ENCODE data around the gene DAND5. TPM values are rescaled to one million over a fixed set of nuclear protein-coding genes. Genes with fewer than 3 reads are reported as not detected.

DAND5 gene
- total and polyA plus RNA-seq, 2 of the 13 experiments (the other 11 are each of a cell fraction or from before 2014, with no cell fraction given), result 0.04 TPM; not detected in 1

DNA sequence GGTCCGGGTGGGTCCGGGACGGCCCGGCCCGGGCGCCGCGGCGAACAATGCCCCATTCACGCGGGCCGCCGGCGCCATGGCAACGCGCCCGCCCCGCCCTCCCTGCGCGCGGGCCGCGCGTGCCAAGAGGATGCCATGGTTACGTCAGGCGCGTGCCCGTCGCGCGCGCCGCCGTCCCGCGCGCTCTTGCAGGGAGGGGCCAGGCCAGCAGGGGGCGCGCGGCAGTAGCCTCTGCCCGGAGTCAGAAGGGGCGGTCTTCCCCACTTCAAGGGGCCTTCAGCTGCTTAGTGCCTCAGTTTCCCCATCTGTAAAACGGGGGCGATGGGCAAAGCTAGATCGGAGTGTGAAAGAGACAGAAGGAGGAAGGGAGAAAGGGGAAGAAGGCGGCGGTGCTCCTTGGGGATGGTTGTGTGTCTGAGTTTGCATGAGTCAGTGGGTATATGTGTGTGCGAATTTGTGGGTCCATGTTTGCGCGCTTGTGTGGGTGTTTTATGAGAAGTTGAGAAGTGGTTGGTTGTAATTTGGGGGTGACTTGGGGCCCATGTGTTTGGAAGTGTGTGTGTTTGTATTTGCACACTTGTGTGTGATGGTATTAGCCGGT, 14.3 kb downstream of the DAND5 start (continued):
- TF ChIP-seq STAG1 (CRISPR knock-in tag; IDR thresholded peaks at IDR 0.05), result peak; percentile 86
- peak; percentile 83 for TF ChIP-seq TEAD3 (CRISPR knock-in tag; optimal IDR thresholded peaks at IDR 0.05; ENCODE audit: borderline replicate concordance)
- TF ChIP-seq TARDBP (CRISPR knock-in tag; IDR thresholded peaks at IDR 0.05), result peak; percentile 28; the same call in 1 of the 2 replicates
- 0 out of 2 replicates have a peak, but pooled peaks have one; percentile 6 for TF ChIP-seq RFX5 (IDR thresholded peaks at IDR 0.05; ENCODE audit: low read depth, low read length)
- TF ChIP-seq ZNF670 (CRISPR knock-in tag; IDR thresholded peaks at IDR 0.05; ENCODE audit: borderline replicate concordance), result no peak
- TF ChIP-seq, protein P1, sequence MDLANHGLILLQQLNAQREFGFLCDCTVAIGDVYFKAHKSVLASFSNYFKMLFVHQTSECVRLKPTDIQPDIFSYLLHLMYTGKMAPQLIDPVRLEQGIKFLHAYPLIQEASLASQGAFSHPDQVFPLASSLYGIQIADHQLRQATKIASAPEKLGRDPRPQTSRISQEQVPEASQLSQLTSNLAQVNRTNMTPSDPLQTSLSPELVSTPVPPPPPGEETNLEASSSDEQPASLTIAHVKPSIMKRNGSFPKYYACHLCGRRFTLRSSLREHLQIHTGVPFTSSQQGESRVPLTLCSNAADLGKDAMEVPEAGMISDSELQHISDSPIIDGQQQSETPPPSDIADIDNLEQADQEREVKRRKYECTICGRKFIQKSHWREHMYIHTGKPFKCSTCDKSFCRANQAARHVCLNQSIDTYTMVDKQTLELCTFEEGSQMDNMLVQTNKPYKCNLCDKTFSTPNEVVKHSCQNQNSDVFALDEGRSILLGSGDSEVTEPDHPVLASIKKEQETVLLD (CRISPR knock-in tag; IDR thresholded peaks at IDR 0.05; ENCODE audit: low read depth), result peak; percentile 49; the same call in 1 of the 2 replicates
- no peak for TF ChIP-seq NR2F6 (IDR thresholded peaks at IDR 0.05)
- peak; percentile 28; the same call in 1 of the 2 replicates for TF ChIP-seq NR2F6 (CRISPR knock-in tag; IDR thresholded peaks at IDR 0.05)
- peak; percentile 39; the same call in 1 of the 2 replicates for TF ChIP-seq AHR (CRISPR knock-in tag; IDR thresholded peaks at IDR 0.05)
- TF ChIP-seq IRF2 (CRISPR knock-in tag; IDR thresholded peaks at IDR 0.05), result 0 out of 2 replicates have a peak, but pooled peaks have one; percentile 26
- peak; percentile 56; the same call in 1 of the 2 replicates for TF ChIP-seq TSC22D2 (CRISPR knock-in tag; IDR thresholded peaks at IDR 0.05; ENCODE audit: borderline replicate concordance)
- TF ChIP-seq ZNF775 (CRISPR knock-in tag; IDR thresholded peaks at IDR 0.05; ENCODE audit: borderline replicate concordance), result no peak
- TF ChIP-seq, protein P2, sequence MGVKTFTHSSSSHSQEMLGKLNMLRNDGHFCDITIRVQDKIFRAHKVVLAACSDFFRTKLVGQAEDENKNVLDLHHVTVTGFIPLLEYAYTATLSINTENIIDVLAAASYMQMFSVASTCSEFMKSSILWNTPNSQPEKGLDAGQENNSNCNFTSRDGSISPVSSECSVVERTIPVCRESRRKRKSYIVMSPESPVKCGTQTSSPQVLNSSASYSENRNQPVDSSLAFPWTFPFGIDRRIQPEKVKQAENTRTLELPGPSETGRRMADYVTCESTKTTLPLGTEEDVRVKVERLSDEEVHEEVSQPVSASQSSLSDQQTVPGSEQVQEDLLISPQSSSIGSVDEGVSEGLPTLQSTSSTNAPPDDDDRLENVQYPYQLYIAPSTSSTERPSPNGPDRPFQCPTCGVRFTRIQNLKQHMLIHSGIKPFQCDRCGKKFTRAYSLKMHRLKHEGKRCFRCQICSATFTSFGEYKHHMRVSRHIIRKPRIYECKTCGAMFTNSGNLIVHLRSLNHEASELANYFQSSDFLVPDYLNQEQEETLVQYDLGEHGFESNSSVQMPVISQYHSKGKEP (CRISPR knock-in tag; IDR thresholded peaks at IDR 0.05), result peak; percentile 12; the same call in 1 of the 2 replicates
- no peak for TF ChIP-seq ZNF136 (CRISPR knock-in tag; IDR thresholded peaks at IDR 0.05; ENCODE audit: low read depth)
- no peak for TF ChIP-seq ZNF850 (CRISPR knock-in tag; conservative IDR thresholded peaks at IDR 0.05)
- TF ChIP-seq SOX13 (IDR thresholded peaks at IDR 0.05), result no peak
- TF ChIP-seq SOX13 (CRISPR knock-in tag; conservative IDR thresholded peaks at IDR 0.05 in 1 of 2, IDR thresholded peaks at IDR 0.05 in 1 of 2), result peak in 1 of 2 experiments; percentile 40; a peak in 1 of 4 replicates
- TF ChIP-seq, protein P3, sequence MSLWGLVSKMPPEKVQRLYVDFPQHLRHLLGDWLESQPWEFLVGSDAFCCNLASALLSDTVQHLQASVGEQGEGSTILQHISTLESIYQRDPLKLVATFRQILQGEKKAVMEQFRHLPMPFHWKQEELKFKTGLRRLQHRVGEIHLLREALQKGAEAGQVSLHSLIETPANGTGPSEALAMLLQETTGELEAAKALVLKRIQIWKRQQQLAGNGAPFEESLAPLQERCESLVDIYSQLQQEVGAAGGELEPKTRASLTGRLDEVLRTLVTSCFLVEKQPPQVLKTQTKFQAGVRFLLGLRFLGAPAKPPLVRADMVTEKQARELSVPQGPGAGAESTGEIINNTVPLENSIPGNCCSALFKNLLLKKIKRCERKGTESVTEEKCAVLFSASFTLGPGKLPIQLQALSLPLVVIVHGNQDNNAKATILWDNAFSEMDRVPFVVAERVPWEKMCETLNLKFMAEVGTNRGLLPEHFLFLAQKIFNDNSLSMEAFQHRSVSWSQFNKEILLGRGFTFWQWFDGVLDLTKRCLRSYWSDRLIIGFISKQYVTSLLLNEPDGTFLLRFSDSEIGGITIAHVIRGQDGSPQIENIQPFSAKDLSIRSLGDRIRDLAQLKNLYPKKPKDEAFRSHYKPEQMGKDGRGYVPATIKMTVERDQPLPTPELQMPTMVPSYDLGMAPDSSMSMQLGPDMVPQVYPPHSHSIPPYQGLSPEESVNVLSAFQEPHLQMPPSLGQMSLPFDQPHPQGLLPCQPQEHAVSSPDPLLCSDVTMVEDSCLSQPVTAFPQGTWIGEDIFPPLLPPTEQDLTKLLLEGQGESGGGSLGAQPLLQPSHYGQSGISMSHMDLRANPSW (CRISPR knock-in tag; IDR thresholded peaks at IDR 0.05; ENCODE audit: borderline replicate concordance), result no peak
- TF ChIP-seq, protein P4, sequence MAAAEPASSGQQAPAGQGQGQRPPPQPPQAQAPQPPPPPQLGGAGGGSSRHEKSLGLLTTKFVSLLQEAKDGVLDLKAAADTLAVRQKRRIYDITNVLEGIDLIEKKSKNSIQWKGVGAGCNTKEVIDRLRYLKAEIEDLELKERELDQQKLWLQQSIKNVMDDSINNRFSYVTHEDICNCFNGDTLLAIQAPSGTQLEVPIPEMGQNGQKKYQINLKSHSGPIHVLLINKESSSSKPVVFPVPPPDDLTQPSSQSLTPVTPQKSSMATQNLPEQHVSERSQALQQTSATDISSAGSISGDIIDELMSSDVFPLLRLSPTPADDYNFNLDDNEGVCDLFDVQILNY (CRISPR knock-in tag; conservative IDR thresholded peaks at IDR 0.05), result peak; percentile 60; the same call in 1 of the 2 replicates
- TF ChIP-seq ZNF768 (CRISPR knock-in tag; IDR thresholded peaks at IDR 0.05), result peak; percentile 46; the same call in 1 of the 2 replicates
- peak; percentile 40; the same call in 1 of the 2 replicates for TF ChIP-seq ZMYM3 (CRISPR knock-in tag; IDR thresholded peaks at IDR 0.05)

Measured in HepG2 (cell line).